ENCODE results near the gene ATP6V0C.
"Not testable (repeated sequence)": the region's sequence is repeated elsewhere in the genome, so short reads cannot be mapped to it uniquely, and the experiment has no call there.

Gene ATP6V0C

GRCh38 chr16:2524339-2524938 lies 10.7 kb downstream of the ATP6V0C start:
- FAIRE-seq, result no peak
- DNase-seq (ENCODE audit: insufficient read length, low spot score), result no peak

DNA sequence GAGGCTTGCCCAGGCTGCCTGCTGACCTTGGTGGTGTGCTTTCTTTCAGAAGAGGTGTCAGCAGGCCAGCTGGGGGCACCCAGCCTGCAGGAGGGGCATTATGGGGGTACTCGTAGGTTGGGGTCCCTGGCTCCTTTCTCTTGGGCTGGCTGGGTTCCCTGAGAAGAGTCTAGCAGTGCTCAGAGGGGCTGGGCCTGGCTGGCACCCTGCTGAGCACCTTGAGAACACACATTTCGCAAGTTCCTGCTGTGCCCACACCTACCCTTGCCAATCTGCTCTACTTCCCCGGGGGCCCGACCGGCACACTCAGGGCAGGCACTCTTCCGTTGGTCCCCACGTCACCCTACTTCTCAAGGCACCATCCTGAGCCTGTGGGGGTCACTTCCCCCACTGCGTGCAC lies 12.4 kb downstream of the ATP6V0C start:
- FAIRE-seq, result no peak
- no peak for DNase-seq (ENCODE audit: insufficient read length, low spot score)

GRCh38 chr16:2527071-2527783 lies 13.5 kb downstream of the ATP6V0C start:
- FAIRE-seq, result no peak

DNA sequence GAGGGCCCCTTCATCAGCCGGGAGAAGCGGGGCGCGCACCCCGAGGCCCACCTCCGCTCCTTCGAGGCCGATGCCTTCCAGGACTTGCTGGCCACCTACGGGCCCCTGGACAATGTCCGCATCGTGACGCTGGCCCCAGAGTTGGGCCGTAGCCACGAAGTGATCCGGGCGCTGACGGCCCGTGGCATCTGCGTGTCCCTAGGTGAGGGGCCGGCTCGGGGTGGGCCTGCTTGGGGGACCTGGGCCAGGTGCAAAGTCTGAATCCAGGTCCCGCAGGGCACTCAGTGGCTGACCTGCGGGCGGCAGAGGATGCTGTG lies 14.0 kb downstream of the ATP6V0C start:
- no peak for DNase-seq (ENCODE audit: insufficient read length, low spot score)
- no peak for FAIRE-seq

More at GRCh38 chr16:2527071-2527783, 13.5 kb downstream of the ATP6V0C start:
- DNase-seq (ENCODE audit: insufficient read length, low spot score), result no peak

DNA sequence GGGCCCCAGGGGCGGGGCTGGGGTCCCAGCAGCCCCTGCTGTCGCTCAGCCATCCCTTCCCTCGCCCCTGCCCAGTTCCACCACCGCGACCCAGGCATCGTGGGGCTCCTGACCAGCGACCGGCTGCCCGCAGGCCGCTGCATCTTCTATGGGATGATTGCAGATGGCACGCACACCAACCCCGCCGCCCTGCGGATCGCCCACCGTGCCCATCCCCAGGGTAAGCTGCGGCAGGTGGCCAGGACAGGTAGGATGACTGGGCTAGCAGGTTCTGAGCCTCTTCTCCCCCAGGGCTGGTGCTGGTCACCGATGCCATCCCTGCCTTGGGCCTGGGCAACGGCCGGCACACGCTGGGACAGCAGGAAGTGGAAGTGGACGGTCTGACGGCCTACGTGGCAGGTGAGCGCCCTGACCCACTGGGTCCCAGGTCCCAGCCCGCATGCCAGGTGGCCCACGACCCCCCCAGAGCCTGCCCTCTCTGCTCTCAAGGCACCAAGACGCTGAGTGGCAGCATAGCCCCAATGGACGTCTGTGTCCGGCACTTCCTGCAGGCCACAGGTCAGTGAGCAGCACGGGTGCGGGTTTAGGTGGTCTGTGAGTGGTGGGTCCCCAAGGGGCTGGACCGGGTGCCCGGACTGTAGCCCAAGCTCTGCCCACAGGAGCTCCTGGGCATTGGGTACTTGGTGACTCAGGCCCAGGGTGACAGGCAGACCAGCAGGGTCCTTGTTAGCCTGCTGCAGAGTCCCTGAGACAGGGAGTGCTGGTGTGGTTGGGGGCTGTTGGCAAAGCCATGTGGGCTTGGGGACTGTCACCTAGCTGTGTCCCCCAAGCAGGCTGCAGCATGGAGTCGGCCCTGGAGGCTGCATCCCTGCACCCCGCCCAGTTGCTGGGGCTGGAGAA lies 14.7 kb downstream of the ATP6V0C start:
- no peak for FAIRE-seq
- no peak for DNase-seq (ENCODE audit: insufficient read length, low spot score)

DNA sequence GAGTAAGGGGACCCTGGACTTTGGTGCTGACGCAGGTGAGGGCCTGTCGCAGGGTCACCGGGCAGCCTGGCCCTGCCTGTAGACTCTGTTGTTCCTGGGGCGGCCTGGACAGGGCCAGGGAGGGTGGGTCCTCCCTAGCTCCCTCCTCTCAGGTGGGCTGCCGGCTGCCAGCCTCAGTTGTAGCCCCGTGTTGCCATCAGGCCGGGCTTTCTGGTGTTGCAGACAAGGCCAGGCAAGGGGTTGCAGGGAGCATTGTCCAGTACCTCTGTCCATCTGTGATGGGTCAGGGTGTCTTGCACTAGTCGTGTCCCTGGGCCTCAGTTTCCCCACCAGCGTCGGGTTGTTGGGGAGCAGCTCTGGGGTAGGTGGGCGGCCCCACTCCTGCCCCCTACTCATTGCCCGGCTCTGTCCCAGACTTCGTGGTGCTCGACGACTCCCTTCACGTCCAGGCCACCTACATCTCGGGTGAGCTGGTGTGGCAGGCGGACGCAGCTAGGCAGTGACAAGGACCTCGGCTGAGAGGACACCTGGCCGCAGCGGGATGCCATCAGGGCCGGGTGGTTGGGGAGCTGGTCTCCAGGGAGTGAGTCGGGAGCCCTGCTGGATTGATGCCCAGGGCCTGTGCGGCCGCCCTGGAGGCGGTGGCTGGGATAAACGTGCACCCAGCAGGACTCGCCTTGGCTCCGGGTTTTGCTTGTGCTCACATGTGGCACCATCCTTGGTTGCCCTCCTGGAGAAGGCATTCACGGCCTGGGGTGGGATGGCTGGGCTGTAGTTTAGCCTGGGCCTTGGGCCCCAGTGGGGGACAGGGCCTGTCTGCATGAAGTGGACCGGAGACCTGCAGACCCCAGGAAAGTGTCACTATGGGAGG lies 15.5 kb downstream of the ATP6V0C start:
- no peak for FAIRE-seq
- DNase-seq (ENCODE audit: insufficient read length, low spot score), result no peak

- FAIRE-seq, result no peak
- DNase-seq (ENCODE audit: insufficient read length, low spot score), result no peak
These were observed 16.3 kb downstream of the ATP6V0C start for GRCh38 chr16:2529961-2530628.

GRCh38 chr16:2530629-2531318 lies 17.0 kb downstream of the ATP6V0C start:
- DNase-seq (ENCODE audit: insufficient read length, low spot score) (no peak), FAIRE-seq (no peak)

- no peak for DNase-seq (ENCODE audit: insufficient read length, low spot score)
- FAIRE-seq, result no peak
These were observed 17.6 kb downstream of the ATP6V0C start, which contains the start of gene CEMP1 for GRCh38 chr16:2531371-2531695. Gene CEMP1, minus strand, starts transcription at chr16:2531408. Its CDS starts 335 bp downstream, at chr16:2531073.

GRCh38 chr16:2531696-2532493 lies 18.1 kb downstream of the ATP6V0C start:
- peak; percentile 98 for FAIRE-seq
- peak; percentile 99 for DNase-seq (ENCODE audit: insufficient read length, low spot score)

GRCh38 chr16:2532494-2533141 lies 18.9 kb downstream of the ATP6V0C start:
- FAIRE-seq (no peak), DNase-seq (ENCODE audit: insufficient read length, low spot score) (no peak)

GRCh38 chr16:2533142-2533755 lies 19.5 kb downstream of the ATP6V0C start:
- DNase-seq (ENCODE audit: insufficient read length, low spot score); FAIRE-seq: not testable (repeated sequence)

DNA sequence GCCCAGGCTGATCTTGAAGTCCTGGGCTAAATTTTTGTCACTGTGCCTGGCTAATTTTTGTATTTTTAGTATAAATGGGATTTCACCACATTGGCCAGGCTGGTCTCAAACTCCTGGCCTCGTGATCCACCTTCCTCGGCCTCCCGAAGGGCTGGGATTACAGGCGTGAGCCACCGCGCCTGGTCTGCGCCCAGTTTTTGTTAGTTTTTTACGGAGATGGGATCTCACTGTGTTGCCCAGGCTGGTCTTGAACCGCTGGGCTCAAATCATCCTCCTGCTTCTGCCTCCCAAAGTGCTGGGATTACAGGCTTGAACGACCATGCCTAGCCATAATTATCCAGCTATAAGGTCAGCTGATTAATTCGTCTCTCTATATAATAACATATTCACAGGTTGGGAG lies 20.2 kb downstream of the ATP6V0C start:
- FAIRE-seq, result no peak
- DNase-seq (ENCODE audit: insufficient read length, low spot score), result no peak

- FAIRE-seq; DNase-seq (ENCODE audit: insufficient read length, low spot score): not testable (repeated sequence)
These were observed 20.6 kb downstream of the ATP6V0C start for GRCh38 chr16:2534335-2534734.

GRCh38 chr16:2535625-2536013 lies 21.9 kb downstream of the ATP6V0C start:
- no peak for DNase-seq (ENCODE audit: insufficient read length, low spot score)
- no peak for FAIRE-seq

DNA sequence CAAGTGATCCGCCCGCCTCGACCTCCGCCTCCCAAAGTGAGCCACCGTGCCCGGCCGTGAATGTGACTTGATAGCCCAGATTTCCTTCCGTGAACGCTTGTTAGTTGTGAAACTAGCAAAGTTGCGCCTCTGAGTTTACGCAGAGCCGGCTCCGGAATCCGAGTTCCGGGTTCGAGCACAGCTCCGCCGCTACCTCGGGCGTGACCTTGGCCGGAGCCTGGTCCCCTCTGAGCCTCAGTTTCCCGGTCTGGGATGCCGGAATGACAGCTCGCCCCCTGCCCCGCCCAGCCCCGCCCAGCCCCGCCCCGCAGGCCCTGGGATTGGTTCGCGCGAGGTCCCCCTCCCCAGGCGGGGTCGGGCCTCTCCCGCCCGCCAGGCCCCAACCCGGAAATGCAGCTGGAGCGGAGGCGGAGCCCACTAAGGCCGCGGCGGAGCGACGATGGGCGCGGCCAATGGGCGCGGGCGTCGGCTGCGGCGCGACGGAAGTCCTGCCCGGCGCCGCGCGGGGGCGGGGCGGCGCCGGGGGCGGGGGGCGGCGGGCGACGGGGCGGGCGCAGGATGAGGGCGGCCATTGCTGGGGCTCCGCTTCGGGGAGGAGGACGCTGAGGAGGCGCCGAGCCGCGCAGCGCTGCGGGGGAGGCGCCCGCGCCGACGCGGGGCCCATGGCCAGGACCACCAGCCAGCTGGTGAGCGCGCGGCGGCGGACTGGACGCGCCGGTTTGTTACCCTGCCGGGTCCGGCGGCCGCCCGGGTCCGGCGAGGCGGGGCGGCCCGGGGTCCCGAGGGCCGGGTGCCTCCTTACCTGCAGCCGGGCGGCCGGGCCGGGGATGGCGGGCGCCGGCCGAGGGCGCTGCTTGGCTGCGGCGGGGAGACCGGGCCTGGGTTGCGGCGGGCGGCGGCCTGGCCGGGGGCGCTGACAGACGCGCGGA lies 24.0 kb downstream of the ATP6V0C start, which contains the start of gene PDPK1:
PDPK1 (plus strand) TSS at position 571 of the 929 bp plus-strand sequence; CDS start at position 663, 92 bp downstream.
- peak; percentile 65 for FAIRE-seq
- DNase-seq (ENCODE audit: insufficient read length, low spot score), result peak; percentile 97

Data from GM19239 (cell line).